ENCODE results near the gene COL18A1.

COL18A1 gene

GRCh38 chr21:45511007-45511406 is 106.0 kb downstream of the COL18A1 start:
- no peak for DNase-seq

GRCh38 chr21:45511661-45512431 is 106.9 kb downstream of the COL18A1 start:
- no peak for DNase-seq

DNA sequence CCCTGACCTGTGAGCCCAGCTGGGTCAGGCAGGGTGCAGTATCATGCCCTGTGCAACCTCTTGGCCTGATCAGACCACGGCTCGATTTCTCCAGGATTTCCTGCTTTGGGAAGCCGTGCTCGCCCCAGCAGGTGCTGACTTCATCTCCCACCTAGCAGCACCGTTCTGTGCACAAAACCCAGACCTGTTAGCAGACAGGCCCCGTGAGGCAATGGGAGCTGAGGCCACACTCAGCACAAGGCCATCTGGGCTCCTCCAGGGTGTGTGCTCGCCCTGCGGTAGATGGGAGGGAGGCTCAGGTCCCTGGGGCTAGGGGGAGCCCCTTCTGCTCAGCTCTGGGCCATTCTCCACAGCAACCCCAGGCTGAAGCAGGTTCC is 107.6 kb downstream of the COL18A1 start:
- no peak for DNase-seq

DNA sequence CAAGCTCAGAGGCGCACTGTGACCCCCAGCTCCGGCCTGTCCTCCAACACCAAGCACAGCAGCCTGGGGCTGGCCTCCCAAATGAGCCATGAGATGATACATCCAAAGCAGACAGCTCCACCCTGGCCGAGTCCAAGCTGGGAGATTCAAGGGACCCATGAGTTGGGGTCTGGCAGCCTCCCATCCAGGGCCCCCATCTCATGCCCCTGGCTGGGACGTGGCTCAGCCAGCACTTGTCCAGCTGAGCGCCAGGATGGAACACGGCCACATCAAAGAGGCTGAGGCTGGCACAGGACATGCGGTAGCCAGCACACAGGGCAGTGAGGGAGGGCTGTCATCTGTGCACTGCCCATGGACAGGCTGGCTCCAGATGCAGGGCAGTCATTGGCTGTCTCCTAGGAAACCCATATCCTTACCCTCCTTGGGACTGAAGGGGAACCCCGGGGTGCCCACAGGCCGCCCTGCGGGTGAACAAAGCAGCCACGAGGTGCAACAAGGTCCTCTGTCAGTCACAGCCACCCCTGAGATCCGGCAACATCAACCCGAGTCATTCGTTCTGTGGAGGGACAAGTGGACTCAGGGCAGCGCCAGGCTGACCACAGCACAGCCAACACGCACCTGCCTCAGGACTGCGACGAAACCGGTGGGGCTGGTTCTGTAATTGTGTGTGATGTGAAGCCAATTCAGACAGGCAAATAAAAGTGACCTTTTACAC is 108.2 kb downstream of the COL18A1 start:
- DNase-seq: no peak

DNA sequence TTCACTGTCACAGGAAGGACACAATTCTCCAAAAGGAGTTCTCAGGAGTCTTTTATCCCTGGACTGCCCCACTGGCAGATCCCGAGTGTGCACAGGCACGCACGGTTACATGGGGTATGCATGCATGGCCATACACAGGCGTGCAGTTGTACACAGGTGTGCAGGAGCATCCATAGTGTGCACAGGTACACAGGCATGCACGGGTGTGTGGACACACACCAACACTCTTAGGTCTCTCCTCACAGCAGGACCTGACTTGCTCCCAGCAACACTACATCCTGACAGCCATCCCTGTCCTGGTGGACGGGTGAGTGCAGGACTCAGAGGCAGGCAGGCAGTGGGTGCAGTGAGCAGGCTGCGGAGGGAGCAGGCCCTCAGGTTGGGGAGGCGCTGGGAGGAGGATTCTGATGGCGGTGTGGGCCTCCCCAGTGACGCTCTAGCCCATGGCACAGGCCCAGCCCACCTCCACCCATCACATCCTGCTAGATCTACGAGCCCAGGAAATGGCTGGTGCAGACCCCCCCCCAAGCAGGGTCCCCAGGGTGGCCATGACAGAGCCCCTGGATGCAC is 108.9 kb downstream of the COL18A1 start:
- DNase-seq: no peak

- DNase-seq: no peak
Measured at GRCh38 chr21:45514311-45515021, 109.5 kb downstream of the COL18A1 start.

- no peak for DNase-seq
Measured at GRCh38 chr21:45515241-45516061, 110.5 kb downstream of the COL18A1 start.

- DNase-seq: no peak
Measured at GRCh38 chr21:45516071-45516670, 111.2 kb downstream of the COL18A1 start.

DNA sequence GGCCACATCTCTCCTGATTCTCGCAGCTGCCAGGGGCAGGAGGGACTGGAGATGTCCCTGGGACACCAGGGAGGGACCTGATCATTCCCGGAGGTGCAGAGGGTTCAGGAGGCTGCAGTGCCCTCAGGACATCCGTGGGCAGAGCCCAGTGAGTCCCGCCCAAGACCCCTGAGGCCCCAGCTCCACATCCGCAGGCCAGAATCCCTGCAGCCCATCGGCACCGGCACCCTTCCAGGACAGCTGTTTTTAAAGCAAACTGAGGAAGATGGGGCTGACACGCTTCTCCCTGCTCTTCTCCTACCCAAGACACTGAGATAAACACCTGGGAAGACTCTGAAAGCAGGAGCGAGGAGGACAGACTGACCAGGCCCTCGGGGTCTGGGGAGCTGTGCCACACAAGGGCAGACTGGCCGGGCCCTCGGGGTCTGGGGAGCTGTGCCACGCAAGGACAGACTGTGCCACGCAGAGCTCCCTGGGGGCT is 111.7 kb downstream of the COL18A1 start:
- DNase-seq: no peak

DNA sequence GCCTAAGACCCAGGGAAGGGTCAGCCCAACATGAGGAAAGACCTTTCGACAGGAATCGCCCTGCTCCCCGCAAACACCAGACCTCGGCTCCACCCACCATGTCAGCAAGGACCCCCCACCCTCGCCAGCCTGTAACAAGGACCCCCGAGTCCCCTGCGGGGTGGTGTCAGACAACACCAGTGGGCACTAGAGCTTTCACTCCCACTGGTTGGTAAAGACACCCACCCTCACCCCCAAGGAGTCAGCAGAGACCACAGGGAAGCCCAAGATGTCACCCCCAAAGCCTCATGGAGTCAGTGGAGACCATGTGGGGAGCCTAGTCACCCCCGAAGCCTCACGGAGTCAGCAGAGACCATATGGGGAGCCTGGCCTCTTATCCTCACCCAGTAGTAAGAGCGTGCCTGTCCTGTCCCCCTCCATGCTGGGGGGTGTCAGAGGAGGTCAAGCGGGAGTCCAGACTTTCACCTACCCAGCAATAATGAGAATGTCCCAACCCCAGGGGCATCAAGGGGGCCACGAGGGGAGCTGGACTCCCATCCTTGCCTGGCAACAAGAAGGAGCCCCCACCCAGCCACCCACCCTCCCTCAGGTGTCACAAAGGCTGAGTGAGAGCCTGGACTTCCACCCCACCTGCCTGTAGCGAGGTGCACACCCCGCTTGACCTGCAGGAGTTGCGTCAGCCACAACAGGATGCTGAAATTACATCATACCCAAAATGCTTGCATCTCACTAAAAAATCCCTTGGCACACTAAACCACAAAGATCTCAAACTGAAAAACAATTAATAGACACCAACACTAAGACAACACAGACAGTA is 112.5 kb downstream of the COL18A1 start:
- DNase-seq: no peak

- no peak for DNase-seq
Measured at GRCh38 chr21:45518742-45519141, 113.8 kb downstream of the COL18A1 start.

DNA sequence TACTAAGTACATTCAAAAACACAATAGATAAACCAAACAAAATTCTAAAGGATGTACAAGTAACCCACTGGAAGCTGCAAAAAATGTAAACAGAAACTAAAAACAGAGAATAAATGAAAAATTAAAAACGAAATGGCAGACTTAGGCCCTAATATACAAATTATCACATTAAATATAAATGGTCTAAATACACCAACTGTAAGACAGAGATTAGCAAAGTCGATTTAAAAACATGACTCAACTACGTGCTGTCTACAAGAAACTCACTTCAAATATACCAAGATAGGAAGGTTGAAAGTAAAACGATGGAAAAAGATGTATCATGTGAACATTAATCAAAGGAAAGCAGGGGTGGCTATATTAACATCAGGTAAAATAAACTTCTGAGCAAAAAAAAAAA is 114.2 kb downstream of the COL18A1 start:
- DNase-seq: no peak

DNA sequence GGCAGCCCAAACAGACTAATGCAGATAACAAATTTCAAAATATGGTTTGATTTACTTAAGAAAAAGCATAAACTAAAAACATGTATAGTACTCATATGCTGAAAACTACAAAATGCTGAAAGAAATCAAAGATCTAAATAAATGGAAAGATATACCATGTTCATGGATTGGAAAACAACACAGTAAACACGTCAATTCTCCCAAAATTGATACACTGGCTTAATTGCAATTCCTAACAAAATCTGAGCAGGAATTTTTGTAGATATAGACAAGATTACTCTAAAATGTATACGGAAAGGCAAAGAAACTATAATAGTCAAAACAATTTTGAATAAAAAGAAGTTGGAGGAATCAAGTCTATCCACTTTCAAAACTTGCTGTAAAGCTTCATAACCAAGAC is 116.3 kb downstream of the COL18A1 start:
- no peak for DNase-seq

GRCh38 chr21:45522381-45522780 is 117.4 kb downstream of the COL18A1 start:
- DNase-seq: no peak

GRCh38 chr21:45522986-45523385 is 118.0 kb downstream of the COL18A1 start:
- DNase-seq: no peak

DNA sequence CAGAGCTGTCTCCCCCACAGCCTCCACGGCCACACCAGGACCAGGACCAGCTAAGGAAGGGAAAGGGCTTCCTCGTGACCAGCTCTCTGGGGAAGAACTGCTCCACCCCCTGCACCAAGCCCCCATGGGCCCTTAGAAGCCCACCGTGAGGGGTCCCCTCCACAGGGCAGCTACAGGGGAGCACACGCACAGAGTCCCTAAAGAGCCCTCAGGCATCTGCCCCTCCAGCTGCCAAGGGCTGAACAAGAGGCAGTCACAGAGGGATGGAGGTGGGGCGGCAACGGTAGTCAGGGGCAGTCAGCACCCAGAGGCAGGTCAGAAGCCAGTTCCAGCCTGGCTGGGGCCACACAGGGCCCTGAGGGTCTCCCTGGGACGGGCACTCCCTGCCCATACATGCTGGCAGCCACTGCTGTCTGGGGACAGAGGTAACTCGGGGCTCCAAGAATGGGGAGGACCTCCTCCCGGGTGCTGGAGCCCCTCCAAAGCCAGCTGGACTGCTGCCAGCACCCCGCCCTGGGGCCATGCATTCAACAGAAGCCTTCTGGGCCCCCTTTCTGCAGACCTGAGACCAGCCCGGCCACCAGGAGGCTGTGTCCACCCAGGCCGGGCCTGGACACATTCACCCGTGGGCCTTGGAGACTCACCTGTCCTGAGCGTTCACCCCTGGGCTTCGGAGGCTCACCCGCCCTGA is 118.6 kb downstream of the COL18A1 start:
- no peak for DNase-seq

DNA sequence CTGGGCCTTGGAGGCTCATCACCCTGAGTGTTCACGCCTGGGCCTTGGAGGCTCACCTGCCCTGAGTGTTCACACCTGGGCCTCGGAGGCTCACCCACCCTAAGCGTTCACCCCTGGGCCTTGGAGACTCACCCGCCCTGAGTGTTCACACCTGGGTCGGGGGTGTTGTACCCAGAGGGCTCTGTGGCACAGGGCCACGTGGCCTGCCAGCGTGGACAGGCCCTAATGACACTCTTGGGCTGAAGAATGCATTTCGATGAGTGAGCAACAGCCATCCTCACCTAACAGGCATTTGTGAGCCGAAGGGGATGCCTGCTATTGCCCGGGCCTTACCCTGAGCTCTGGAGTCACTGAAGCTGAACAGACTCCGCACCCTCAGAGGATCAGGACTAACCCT is 119.8 kb downstream of the COL18A1 start:
- no peak for DNase-seq

- DNase-seq: no peak
Measured at GRCh38 chr21:45525153-45525909, 120.4 kb downstream of the COL18A1 start.

DNA sequence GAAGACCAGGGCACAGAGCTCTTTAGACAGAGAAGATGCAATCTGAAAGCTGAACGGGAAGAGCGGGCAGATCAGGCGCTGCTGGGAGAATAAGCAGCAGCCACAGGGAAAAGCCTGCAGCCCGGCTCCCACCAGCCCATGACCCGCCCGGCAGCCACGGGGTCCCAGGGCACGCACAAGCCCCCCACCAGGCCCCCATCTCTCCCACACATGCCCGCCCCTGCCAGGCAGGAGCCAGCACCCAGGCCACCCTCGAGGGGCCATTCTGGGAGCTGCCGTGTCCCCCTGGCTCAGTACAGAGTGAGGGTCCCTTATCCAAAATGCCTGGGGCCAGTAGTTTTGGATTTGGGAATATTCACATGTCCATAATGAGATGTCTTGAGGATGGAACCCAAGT is 120.9 kb downstream of the COL18A1 start:
- DNase-seq: no peak

Measured in DMS 273 treated with DMSO at 0.1 percent for 48 hours (cell line).